ENCODE measurements around the gene CLEC3B.

- TF ChIP-seq POLR2AphosphoS5 (IDR thresholded peaks at IDR 0.05; ENCODE audit: insufficient read depth, low read depth, low read length), result no peak
- TF ChIP-seq FOS (IDR thresholded peaks at IDR 0.05; ENCODE audit: borderline replicate concordance, insufficient read depth, low read length), result no peak
- no peak for TF ChIP-seq CTCF (IDR thresholded peaks at IDR 0.05; ENCODE audit: extremely low read depth in 1 of 2, insufficient read depth in 1 of 2, low read depth in 1 of 2, low read length in 2 of 2)
- TF ChIP-seq, protein P1, sequence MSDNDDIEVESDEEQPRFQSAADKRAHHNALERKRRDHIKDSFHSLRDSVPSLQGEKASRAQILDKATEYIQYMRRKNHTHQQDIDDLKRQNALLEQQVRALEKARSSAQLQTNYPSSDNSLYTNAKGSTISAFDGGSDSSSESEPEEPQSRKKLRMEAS (IDR thresholded peaks at IDR 0.05; ENCODE audit: insufficient read depth, insufficient read length), result no peak
- no peak for TF ChIP-seq POLR2A (IDR thresholded peaks at IDR 0.05; ENCODE audit: low read depth, low read length)
- TF ChIP-seq EZH2 (IDR thresholded peaks at IDR 0.05; ENCODE audit: borderline replicate concordance, low read depth, low read length, severe bottlenecking), result no peak
These were observed 34.2 kb downstream of the CLEC3B start for GRCh38 chr3:45060165-45060892.
